GM21576 (cell line): ENCODE data around the gene MAST4.

ENCODE experiments used
- ATAC-seq: cut with Tn5 transposase; IDR thresholded peaks from one replicate; pipeline ENCODE4 v1.9.1; 2021; ENCODE audit warnings: mild to moderate bottlenecking, moderate library complexity; ENCODE audit not compliant: unreplicated experiment

Gene MAST4

DNA sequence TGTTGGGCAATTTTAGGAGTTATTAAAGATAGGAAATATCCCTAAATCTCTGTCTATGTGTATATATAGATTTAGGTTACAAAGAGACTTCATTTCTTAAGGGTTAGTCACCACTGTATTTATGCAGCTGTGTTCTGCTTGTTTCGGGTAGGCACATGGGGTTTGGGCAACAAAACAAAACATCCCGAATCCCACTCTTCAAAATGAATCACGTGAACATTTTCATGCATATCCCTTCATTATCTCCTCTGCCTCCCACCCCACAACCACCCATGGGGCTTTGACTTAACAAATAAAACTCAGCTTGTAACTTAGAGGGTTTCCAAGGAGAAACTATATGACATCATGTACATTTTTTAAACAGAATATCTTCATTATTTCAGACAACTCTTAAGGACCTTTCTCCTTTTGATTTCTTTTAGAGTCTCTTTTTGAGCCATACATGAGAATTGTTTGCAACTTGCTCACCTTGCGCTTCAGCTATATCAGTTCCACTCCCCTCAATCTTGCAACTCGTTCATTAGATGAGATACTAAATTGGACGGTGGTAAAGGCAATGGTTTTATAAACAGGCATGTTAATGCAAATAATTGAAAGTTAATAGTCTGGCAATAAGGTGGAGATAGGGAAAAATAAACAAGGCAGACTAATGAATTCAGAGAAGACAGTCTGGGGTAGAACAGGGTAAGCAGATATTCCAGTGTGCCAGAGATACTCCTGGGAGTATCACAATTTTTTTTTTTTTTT is 463.7 kb downstream of the MAST4 start:
- no peak for ATAC-seq

DNA sequence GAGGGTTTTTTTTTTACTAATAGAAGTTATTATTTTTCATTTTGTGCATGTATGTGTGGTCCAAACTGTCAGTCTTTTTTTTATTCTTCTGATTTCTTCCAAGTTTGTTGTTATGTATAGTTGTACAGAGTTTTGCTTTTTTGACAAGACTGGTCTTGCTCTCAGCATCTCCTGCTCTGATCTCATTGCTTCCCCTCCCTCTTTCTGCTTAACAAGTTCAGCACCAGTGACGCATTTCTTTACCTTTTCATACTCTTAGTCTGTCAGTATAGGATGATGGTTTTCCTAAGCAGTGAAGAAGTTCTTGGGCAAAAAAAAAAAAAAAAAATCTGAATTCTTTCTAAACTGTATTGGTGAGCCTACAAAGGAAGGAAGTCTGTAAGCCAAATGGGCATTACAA is 465.3 kb downstream of the MAST4 start:
- ATAC-seq, result no peak

DNA sequence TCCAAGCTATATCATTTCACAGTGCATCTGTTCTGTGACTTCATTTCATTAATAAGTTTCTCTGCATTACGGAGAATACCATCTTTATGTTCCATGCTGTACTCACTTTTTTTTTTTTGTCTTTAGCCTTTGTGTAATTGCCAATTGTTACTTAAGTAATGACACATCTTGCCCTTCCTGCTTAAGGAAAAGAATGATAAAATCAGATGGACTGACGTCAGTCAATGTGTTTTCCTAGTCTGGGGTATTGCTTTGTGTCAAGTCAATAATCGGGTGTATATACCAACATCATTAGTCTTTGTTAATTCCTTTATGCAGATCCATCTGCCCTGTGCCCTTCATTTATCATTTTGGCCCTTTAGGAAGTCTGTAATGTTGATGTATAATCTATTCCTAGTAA is 466.9 kb downstream of the MAST4 start:
- ATAC-seq, result no peak

DNA sequence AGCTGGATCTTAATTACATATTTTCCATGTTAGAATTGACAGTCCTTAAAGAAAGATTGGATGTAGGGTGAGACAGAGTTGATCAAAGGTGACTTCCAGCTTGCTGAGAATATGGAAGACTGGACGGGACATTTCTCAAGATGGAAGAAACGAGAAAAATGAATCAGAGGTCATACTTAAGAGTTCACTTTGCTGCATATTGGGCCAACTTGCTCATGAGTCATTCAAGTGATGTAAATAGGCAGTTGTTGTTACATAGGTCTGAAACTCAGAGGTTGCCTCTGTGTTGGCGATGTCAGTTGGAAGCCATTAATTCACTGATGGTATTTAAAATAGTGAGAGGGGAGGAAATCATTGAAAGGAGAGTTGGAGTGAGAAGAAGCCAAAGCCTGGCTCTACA is 467.6 kb downstream of the MAST4 start:
- no peak for ATAC-seq

DNA sequence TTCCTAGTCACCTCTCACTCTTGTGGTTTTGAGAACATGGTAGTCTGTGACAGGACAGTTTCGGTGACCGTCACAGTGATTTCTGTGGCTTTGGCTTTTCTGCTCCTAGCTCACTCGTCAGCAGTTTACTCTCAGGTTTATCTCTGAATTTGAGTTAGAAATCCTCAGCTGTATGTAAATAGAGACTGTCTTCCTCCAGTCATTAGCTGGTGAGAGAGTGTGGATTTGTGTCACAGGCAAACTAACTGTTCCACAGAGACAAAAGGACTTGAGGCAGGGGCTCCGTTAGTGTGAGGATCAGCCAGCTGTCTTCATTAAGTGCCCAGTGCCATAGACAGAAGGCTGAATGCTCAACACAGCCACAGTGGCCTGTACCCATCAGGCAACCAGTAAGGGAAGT is 469.0 kb downstream of the MAST4 start:
- ATAC-seq, result no peak

DNA sequence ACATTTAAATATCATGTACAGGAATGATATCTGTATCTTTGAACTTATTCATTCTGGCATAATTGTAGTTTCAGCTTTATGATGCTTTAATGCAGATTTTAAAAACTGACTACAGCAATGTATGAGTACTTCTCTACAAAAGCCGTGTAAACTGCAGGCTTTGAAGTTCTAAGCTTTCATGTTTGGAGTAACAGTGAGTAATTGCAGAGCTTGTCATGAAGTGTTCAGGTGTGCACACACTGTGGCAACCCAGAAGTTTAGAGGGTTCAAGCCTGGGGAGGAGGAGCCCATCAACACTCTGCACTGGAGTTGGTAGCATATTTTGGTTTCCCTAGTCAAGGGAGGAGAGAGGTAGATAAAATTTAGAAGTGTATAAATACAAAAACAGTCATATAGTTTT is 469.5 kb downstream of the MAST4 start:
- no peak for ATAC-seq

DNA sequence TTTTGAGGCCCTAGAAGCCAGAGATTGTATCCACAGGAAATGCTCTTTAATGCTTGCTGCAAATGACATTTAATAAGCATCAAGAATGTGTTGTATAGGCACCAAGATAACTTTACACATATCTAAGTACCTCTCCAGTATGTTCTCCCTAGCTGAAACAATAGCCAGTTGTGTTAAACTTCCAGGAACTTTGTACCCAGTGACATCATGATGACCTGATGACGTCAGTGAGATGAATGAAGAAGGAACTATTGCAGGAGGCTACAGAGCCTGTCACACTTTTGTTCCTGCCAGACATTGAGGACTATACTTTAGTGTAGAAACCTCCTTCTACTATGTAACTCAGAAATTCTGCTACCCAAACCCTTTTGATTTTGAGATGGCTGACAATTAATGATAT is 470.6 kb downstream of the MAST4 start:
- no peak for ATAC-seq

DNA sequence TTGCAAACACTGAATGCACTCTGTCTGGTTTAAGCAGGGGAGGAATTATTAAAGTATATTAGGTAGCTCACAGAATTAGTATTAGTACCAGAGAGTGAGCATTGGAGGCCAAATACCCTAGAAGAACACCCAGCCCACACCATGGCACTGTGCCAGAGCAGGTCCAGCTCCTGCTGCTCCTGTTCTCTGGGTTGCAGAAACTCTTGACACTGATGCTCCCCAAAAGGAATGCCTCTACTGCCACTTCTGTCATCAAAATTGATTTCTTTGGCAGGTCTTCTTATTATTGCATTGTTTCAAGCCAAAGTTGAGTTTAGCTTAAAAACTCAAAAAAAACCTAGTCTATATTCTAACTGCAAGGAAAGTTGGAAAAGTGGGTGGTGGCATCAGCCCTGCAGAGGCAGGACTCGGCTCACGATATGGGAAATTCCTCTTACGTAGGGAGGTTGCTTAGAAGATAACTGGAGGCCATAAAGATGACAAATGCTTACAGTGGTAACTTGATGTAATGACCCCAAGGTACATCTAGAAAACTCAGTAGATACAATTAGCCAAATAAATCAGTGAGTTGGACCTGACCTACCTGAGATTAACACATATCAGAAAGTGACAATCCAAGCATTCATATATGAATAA is 477.0 kb downstream of the MAST4 start:
- ATAC-seq, result no peak

DNA sequence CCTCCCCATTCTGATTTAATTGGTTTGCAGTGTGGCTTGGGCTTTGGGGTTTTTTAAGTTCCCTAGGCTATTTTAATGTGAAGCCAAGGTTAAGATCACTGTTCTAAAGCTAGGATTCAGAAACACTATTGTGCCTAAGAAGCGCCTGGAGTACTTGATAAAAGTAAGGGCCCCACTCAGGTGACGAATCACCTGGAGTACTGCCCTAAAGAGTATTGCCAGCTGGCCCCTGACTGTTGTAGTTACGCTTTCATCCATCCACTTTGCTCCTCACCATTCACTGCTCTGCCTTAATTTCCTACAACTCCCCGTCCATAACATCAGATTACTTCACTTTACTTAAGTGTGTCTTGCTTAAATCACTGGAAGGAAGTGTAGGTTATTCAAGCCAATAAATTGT is 481.1 kb downstream of the MAST4 start:
- no peak for ATAC-seq

DNA sequence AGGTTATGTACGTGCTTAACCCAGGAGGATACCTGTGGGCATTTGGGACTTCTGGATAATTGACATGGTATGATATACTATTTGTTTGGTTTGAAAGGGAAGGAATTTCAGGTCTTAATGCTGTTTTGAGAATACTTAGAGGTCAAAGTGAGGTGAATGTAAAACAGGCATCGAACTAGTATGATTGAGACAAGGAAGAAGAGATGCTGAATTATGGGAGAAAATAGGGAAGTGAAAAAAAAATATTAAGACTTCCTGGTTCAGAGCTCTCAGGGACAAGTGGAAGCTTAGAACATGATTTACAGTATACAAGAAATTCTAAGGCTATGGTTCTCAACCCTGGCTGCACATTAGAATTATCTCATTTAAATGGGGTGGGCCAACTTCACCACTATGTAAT is 485.1 kb downstream of the MAST4 start:
- ATAC-seq, result no peak

DNA sequence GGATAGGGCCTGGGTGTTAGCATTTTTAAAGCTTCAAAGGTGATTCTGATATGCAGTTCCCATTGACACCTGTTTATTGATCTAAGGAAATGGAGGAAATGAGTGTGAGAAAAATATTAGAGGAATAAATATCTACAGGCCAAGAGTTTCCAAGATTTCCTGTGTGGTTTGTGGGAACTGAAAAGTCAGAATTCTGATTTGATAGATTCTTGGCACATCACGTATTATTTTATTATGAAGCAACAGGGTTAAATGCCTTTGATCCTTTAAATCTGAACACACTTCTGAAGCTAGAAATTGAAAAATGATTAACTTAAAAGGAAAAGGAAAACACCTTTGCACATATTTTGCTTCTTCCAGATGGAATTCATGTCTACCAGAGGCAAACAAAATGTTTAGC is 486.7 kb downstream of the MAST4 start:
- ATAC-seq, result no peak

DNA sequence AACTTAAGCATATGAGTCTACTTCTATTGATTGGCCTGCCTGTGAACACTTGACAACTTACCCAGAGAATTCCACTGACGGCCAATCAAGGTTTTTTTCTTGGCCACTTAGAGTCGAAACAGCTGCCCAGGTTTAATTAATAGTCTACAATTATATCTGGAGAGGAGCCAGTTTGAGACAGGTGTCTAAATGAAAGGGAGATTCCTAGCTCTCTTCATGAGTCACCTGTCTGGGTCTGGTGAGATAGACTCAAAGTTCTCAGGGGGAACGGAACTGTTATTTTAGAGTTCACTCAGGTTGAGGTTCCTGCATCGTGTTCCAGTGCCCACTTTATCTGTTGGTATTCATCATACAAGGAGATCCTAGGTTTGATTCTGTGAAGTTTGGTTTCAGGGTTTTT is 489.4 kb downstream of the MAST4 start:
- no peak for ATAC-seq

DNA sequence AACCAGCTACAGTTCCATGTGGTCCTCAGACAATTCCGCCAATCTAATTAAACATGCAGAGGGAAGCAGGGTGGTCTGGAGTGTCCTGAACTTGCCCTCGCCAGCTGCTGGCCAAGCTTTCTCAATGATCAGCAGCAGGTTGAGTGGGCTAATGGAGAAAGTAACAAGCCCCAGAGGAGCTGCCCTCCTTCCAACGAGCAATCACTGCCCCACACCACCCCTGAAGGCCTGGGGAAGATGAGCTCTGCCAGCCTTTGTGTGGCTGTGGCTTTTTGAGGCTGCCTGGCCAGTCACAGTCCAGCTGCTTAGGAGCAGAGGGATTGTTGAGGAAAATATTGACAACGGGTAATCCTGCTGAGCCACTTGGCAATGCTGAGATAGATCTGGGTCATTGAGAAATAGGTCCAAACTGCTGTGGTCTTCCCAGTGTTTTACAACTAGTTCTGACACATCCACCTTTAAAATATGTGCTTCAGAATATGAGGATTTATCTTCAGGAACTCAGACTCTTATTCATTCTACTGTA is 493.1 kb downstream of the MAST4 start:
- ATAC-seq, result no peak

DNA sequence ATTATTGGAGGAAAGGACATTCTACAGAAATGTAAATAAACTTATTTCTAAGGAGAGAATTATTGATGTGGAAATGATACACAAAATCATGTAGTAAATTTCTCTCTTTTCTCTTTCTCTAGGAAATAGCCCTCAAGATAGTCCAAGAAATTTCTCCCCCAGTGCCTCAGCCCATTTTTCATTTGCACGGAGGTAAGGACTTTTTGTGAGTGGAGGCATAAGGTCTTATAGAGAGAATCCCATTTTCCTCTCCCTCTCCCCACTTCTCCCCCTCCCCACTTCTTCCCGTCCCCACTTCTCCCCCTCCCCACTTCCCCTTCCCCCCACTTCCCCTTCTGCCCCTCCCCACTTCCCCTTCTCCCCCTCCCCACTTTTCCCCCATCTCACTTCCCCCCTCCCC is 493.8 kb downstream of the MAST4 start:
- no peak for ATAC-seq

DNA sequence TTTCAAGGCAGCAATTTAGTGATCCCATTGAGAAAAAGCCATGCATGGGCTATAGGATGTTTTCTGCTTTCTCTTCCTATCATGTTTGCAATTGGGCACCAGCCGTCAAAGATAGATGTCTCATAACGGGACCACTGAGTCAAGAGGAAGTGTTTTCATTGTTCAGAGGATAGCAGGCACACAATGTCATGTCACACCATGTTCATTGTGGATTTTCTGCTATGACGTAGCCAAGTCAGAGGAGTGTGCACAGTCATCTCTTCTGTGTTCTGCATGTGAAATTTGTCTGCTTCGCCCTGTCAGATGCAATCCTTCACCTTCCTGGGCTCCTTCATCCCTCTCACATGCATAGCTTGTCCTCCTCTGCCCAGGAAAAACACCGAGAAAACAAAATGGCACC is 494.4 kb downstream of the MAST4 start:
- no peak for ATAC-seq

DNA sequence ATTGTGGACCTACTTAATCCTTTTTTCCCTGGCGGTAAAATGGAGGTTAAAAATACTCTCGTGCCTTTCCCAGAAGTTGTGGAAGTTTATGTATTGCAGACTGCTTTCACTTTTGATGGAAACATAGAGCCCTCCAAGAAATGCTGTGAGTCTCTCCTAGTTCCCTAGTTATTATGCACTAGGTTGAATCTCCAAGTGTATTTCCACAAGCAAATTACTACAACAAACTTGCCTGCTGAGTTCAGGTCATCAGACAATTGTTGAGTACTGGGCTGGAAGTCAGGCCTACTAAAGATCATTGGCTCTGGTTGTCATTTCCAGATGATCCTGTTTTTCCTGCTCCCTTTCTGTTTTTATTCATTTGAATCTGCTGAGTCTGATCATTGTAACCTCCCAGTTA is 496.3 kb downstream of the MAST4 start:
- no peak for ATAC-seq

DNA sequence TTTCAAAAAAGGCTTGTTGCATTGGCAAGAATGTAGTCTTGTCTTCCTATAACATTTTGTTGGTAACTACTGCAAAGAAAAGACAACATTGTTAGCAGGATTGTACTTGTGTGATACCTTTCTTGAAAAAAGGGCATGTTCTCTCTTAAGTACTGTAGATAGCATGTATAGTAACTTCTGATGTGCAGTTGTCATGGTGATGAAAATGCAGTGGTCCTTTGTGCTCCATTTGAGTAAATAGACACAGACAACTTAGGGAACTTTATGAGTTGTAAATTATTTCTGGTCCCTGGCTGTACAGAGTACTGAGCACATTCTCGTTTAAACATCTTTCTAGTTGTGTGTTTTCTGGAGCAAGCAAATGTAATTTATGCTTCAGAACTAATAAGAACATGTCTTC is 497.1 kb downstream of the MAST4 start:
- ATAC-seq, result no peak

DNA sequence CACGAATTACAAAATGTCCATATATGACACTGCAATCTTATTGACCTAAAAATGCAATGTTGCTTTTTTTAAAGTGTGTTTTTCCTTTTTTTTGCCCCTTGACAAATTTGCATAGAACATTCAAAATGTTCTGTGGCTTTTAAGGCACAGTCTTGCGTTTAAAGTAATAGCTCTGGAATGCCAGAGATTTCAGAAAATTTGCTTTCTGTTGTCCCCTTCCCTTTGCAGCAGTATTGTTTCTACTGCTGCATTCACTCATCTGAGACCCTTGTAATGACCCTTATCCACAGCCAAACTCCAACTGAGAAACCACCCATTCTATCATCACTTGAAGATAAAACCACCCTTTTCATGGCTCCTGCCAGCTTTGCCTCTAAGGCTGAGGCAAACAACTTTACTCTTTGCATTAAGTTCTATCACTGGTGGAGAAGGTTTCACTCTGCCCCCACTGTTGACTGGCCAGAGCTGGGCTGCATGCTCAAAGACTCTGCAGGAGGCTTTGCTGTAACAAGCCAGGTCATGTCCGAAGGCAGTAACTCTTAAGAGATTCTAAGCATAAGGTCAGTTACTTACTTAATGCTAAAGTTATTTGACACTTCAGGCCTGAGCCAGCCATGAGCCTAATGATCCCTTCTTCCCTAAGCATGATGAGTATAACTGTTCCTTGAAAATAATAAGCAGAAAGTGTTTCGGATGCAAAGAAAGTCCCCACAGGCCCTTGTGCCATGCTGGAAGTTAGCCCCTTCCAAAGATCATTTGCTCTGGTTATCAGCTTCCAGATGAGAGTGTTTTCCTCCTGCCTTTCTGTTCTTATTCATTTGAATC is 498.5 kb downstream of the MAST4 start:
- no peak for ATAC-seq

DNA sequence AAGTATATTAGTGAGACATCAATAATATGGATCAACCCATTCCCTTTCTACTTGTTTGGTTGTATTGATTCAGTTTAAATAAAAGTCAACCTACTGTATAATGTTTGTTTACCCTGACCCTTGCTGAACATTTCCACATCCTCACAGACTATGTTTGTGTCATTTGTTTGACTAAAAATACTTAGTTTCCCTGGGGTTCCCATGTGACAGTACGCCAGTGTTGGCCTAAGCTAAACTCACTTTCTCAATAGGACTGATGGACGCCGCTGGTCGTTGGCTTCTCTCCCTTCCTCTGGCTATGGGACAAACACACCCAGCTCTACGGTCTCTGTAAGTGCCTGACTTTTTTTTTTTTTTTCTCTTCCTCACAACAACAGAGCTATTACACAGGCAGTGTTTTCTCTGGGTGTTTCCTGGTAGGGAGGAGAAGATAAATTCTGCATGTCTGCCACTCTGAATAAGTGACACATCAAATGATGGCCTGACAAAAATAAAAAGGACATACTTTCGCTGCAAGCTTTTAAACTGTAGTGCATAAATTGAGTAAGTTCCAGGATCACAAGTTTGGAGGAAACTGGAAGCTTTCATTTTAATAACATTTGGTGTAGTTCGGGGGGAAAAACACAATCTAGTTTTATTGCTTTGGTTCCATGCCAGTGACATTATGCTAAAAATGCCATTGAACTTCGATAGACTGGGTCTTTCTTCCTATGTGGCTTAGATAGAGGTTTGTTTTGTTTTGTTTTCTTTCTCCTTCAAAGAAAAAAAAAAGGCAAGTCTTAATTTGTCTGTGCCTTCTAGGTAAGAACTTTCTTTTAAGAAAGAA is 499.4 kb downstream of the MAST4 start:
- no peak for ATAC-seq

DNA sequence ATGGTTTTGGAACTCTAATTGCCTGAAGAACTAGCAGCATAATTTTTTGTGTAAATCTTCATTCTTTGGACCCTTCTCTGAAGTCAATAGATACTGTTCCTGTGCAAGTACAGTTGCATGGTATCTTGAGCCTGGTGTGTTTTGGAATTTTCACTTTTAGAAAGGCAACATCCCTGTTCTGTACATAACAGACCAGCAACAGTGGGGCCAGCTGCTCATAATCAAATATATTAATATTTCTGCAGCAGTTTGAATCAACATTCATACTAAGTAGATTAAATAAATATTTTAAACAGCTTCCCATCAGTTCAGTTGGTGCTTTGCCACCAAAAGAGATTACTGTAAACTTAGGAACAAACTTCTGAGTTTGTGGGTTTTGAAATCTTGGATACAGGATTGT is 502.5 kb downstream of the MAST4 start:
- ATAC-seq, result no peak

DNA sequence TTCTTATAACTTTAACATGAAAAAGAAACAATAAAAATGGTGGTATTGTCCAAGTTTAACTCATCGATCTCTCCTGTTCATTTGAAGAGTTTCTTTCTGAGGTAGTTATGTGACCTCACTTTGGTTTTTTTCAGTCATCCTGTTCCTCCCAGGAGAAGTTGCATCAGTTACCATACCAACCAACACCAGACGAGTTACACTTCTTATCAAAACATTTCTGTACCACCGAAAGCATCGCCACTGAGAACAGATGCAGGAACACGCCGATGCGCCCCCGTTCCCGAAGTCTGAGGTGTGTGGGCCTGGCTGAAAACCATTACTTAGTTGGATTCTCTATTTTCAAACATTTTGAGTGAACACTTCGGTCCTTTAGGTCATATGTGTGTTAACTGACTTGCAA is 504.1 kb downstream of the MAST4 start:
- ATAC-seq, result no peak
